H1 (cell line): ENCODE data around the gene HARS1. TPM values are rescaled to one million over a fixed set of nuclear protein-coding genes. Genes with fewer than 3 reads are reported as not detected.

ENCODE experiments used
- CEBPB ChIP-seq: IDR thresholded peaks from 2 replicates; pipeline ENCODE4 v1.6.1; 2012; ENCODE audit warnings: low read depth, low read length
- FOSL1 ChIP-seq: IDR thresholded peaks from 2 replicates; pipeline ENCODE4 v1.6.1; 2011; ENCODE audit warnings: mild to moderate bottlenecking, low read depth, low read length, moderate library complexity; ENCODE audit not compliant: insufficient read depth
- HDAC6 ChIP-seq: IDR thresholded peaks from one replicate; pipeline ENCODE4 v1.7.1; 2012; ENCODE audit warnings: low read depth, mild to moderate bottlenecking, inconsistent platforms, low read length, moderate library complexity
- KDM1A ChIP-seq: fragments of 200-600, 300-600 bp; sonication (generic); IDR thresholded peaks from 2 replicates; pipeline ENCODE4 v1.7.1; 2016; ENCODE audit warnings: mild to moderate bottlenecking, low read length, borderline replicate concordance
- MAX ChIP-seq: IDR thresholded peaks from 2 replicates; pipeline ENCODE4 v1.6.1; 2012; ENCODE audit warnings: inconsistent platforms
- POLR2AphosphoS5 ChIP-seq: IDR thresholded peaks from 2 replicates; pipeline ENCODE4 v1.6.1; 2011; ENCODE audit warnings: low read depth, low read length
- TCF12 ChIP-seq: IDR thresholded peaks from 2 replicates; pipeline ENCODE4 v1.6.1; 2011; ENCODE audit warnings: low read depth, mild to moderate bottlenecking, low read length
- polyA plus RNA-seq, 7 experiments: library from polyadenylated mRNA; depleted of rRNA in 3 of 7; stranded (reverse) in 5 of 7; unstranded in 2 of 7; fragments of >200 nt in 5 of 7; fragments of 200-250 nt in 2 of 7; gene quantifications; 1 replicate in 5 of 7; 2 replicates in 1 of 7; 4 replicates in 1 of 7; pipeline versions ENCODE4 v1.2.1 to v1.2.3, GENCODE V29; 2011 to 2013; ENCODE audit warnings: missing spikeins in 2 of 7, mixed read lengths in 2 of 7
- total RNA-seq: library from RNA; stranded (reverse); fragmentation: NEBNext Ultra II Directional; extraction: Animal tissue kit (Norgen Biotek cat#: 25700); gene quantifications from 2 replicates; pipeline ENCODE4 v1.2.1, GENCODE V29; 2021

HARS1 gene
- total and polyA plus RNA-seq, 2 of the 8 experiments (the other 6 are each of a cell fraction or from before 2014, with no cell fraction given), result 27.8 to 56.8 TPM

DNA sequence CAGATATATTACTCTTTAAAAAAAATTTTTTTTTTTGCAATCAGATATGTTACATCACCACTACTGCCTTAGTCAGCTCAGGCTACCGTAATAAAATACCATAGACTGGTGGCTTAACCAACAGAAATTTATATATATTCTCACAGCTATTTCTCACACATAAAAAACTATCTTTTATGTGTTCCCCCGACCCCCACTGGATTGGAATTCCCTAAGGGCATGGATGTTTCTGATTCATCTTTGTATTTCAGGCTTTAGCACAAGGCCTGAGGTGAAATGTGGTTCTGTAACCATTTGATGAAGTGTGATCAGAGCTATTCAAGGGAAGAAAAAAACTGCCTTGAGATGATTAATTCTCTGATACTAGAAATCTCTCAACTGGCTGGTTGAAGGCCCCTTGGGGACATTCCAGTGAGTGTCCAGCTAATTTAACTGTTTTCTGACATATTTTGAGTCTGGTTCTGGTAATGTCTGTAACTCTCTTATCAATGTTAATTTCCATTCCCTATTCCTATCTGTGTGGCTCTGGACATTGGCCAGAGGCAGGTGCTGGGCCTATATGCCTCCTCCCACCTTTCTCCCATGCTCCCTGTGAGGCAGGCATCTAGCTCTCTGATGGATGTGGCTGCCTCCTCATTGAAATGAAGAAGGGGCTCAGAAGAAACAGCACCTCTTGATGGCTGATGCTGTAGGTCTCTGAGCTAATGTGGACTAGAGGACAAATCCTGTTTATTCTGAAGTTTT, 60.7 kb downstream of the HARS1 start (continued):
- TF ChIP-seq HDAC6 (no peak), CEBPB (no peak), TCF12 (no peak), POLR2AphosphoS5 (no peak), KDM1A (no peak), FOSL1 (no peak), MAX (no peak)
